ENCODE data around the gene PKN1. TPM values are rescaled to one million over a fixed set of nuclear protein-coding genes. Genes with fewer than 3 reads are reported as not detected.

The PKN1 gene
- total RNA-seq, 1 donor from 2014 or later, result 106 TPM

GRCh38 chr19:14479975-14480699 is 47.0 kb downstream of the PKN1 start:
- peaks cover 9% of the 10 kb centered on the region for H3K36me3 Mint-ChIP-seq (ENCODE audit: insufficient read depth)
- peak; percentile 76 for DNase-seq (ENCODE audit: low spot score, unreplicated experiment)
- H3K4me1 Mint-ChIP-seq (ENCODE audit: low read depth), result peaks cover 3% of the 10 kb centered on the region
- no peaks in the 10 kb centered on the region for H3K9me3 Mint-ChIP-seq (ENCODE audit: low read depth)
- TF ChIP-seq CTCF (IDR thresholded peaks at IDR 0.05; ENCODE audit: unreplicated experiment), result peak; percentile 93
- no peaks in the 10 kb centered on the region for H3K27me3 Mint-ChIP-seq
- no peak overlapping the region for H3K4me3 Mint-ChIP-seq (ENCODE audit: low read depth)
- H3K27ac Mint-ChIP-seq, result no peak overlapping the region

- H3K27ac Mint-ChIP-seq, result no peak overlapping the region
- no peak for DNase-seq (ENCODE audit: low spot score, unreplicated experiment)
- TF ChIP-seq CTCF (IDR thresholded peaks at IDR 0.05; ENCODE audit: unreplicated experiment), result no peak
- no peaks in the 10 kb centered on the region for H3K9me3 Mint-ChIP-seq (ENCODE audit: low read depth)
- H3K27me3 Mint-ChIP-seq, result no peaks in the 10 kb centered on the region
- peaks cover 9% of the 10 kb centered on the region for H3K36me3 Mint-ChIP-seq (ENCODE audit: insufficient read depth)
- no peak overlapping the region for H3K4me3 Mint-ChIP-seq (ENCODE audit: low read depth)
- peaks cover 1% of the 10 kb centered on the region for H3K4me1 Mint-ChIP-seq (ENCODE audit: low read depth)
These were observed 47.6 kb downstream of the PKN1 start for GRCh38 chr19:14480700-14481079.

- Mint-ChIP-seq H3K27ac (no peak overlapping the region), H3K27me3 (no peaks in the 10 kb centered on the region), H3K4me3 (ENCODE audit: low read depth) (no peak overlapping the region), H3K4me1 (ENCODE audit: low read depth) (no peaks in the 10 kb centered on the region), H3K36me3 (ENCODE audit: insufficient read depth) (peaks cover 12% of the 10 kb centered on the region), H3K9me3 (ENCODE audit: low read depth) (no peaks in the 10 kb centered on the region)
- no peak for TF ChIP-seq CTCF (IDR thresholded peaks at IDR 0.05; ENCODE audit: unreplicated experiment)
- no peak for DNase-seq (ENCODE audit: low spot score, unreplicated experiment)
These were observed 49.3 kb downstream of the PKN1 start for GRCh38 chr19:14482172-14482941.

GRCh38 chr19:14487370-14488125 is 54.4 kb downstream of the PKN1 start:
- no peaks in the 10 kb centered on the region for H3K4me1 Mint-ChIP-seq (ENCODE audit: low read depth)
- H3K36me3 Mint-ChIP-seq (ENCODE audit: insufficient read depth), result peaks cover 19% of the 10 kb centered on the region
- no peak overlapping the region for H3K27ac Mint-ChIP-seq
- no peak for TF ChIP-seq CTCF (IDR thresholded peaks at IDR 0.05; ENCODE audit: unreplicated experiment)
- no peaks in the 10 kb centered on the region for H3K9me3 Mint-ChIP-seq (ENCODE audit: low read depth)
- H3K27me3 Mint-ChIP-seq, result no peaks in the 10 kb centered on the region
- DNase-seq (ENCODE audit: low spot score, unreplicated experiment), result no peak
- H3K4me3 Mint-ChIP-seq (ENCODE audit: low read depth), result no peak overlapping the region

GRCh38 chr19:14492756-14493337 is 59.7 kb downstream of the PKN1 start:
- no peak for TF ChIP-seq CTCF (IDR thresholded peaks at IDR 0.05; ENCODE audit: unreplicated experiment)
- H3K27ac Mint-ChIP-seq, result no peak overlapping the region
- DNase-seq (ENCODE audit: low spot score, unreplicated experiment), result no peak
- H3K9me3 Mint-ChIP-seq (ENCODE audit: low read depth), result no peaks in the 10 kb centered on the region
- no peak overlapping the region for H3K4me3 Mint-ChIP-seq (ENCODE audit: low read depth)
- peaks cover 17% of the 10 kb centered on the region for H3K36me3 Mint-ChIP-seq (ENCODE audit: insufficient read depth)
- H3K4me1 Mint-ChIP-seq (ENCODE audit: low read depth), result peaks cover 17% of the 10 kb centered on the region
- no peaks in the 10 kb centered on the region for H3K27me3 Mint-ChIP-seq
